NT2/D1 (cell line): ENCODE results near the gene MKRN1.
"Not testable (repeated sequence)": the region's sequence is repeated elsewhere in the genome, so short reads cannot be mapped to it uniquely, and the experiment has no call there.

Experiments
- DNase-seq: peaks from one replicate; pipeline ENCODE4 v3.0.0-alpha.2; 2011; ENCODE audit warnings: low read depth, low spot score
- H3K27me3 ChIP-seq: 2 replicates; pipeline ENCODE4 v1.6.0; 2011; ENCODE audit warnings: mild to moderate bottlenecking; ENCODE audit not compliant: insufficient read length, insufficient read depth
- H3K36me3 ChIP-seq: 2 replicates; pipeline ENCODE4 v1.6.1; 2011; ENCODE audit warnings: mild to moderate bottlenecking, low read length, mixed read lengths; ENCODE audit not compliant: insufficient read depth, insufficient read length
- H3K4me1 ChIP-seq: 2 replicates; pipeline ENCODE4 v1.5.1; 2011; ENCODE audit not compliant: insufficient read depth, insufficient read length
- H3K4me3 ChIP-seq: 2 replicates; pipeline ENCODE4 v1.5.1; 2011; ENCODE audit warnings: low read depth; ENCODE audit not compliant: insufficient read length
- H3K9ac ChIP-seq: 2 replicates; pipeline ENCODE4 v1.6.0; 2011; ENCODE audit warnings: low read depth; ENCODE audit not compliant: insufficient read length
- H3K9me3 ChIP-seq: 2 replicates; pipeline ENCODE4 v1.5.1; 2011; ENCODE audit warnings: mild to moderate bottlenecking, low read length; ENCODE audit not compliant: insufficient read depth
- SUZ12 ChIP-seq: IDR thresholded peaks from 2 replicates; pipeline ENCODE4 v1.6.1; 2011; ENCODE audit not compliant: insufficient read length, insufficient read depth; ENCODE audit errors: extremely low read depth
- YY1 ChIP-seq: IDR thresholded peaks from 2 replicates; pipeline ENCODE4 v1.6.1; 2011; ENCODE audit not compliant: insufficient read length, insufficient read depth
- ZNF274 ChIP-seq: IDR thresholded peaks from 2 replicates; pipeline ENCODE4 v1.6.1; 2011; ENCODE audit warnings: mild to moderate bottlenecking, low read depth, low read length

MKRN1 gene

GRCh38 chr7:140517546-140518369, 38.5 kb upstream of the MKRN1 start:
- Histone ChIP-seq H3K9me3 (no peaks in the 10 kb centered on the region), H3K36me3 (peaks cover 13% of the 10 kb centered on the region), H3K27me3 (no peaks in the 10 kb centered on the region), H3K4me1 (no peaks in the 10 kb centered on the region), H3K9ac (no peak overlapping the region), H3K4me3 (no peak overlapping the region)
- peak; percentile 96 for DNase-seq
- TF ChIP-seq ZNF274 (no peak), SUZ12 (no peak), YY1 (no peak)

GRCh38 chr7:140512317-140513000, 33.2 kb upstream of the MKRN1 start:
- Histone ChIP-seq H3K9ac (no peak overlapping the region), H3K36me3 (peaks cover under 1% of the 10 kb centered on the region), H3K9me3 (no peaks in the 10 kb centered on the region), H3K4me3 (no peak overlapping the region), H3K4me1 (no peaks in the 10 kb centered on the region), H3K27me3 (no peaks in the 10 kb centered on the region)
- TF ChIP-seq YY1 (no peak), ZNF274 (no peak), SUZ12 (no peak)
- DNase-seq: no peak

DNA sequence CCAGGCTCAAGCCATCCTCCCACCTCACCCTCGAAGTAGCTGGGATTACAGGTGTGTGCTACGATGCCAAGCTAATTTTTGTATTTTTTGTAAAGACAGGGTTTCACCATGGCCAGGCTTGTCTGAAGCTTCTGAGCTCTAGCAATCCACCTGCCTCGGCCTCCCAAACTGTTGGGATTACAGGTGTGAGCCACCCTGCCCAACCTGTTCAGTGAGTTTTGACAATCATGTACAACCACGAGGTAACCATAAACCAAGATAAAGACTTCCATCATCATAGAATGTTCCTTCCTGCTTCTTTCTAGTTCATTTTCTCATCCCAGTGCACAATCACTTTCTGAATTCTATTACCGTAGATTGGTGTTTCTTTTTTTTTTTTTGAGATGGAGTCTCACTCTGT, 30.5 kb upstream of the MKRN1 start:
- Histone ChIP-seq H3K36me3 (no peaks in the 10 kb centered on the region), H3K9me3 (no peaks in the 10 kb centered on the region), H3K4me3 (no peak overlapping the region), H3K9ac (no peak overlapping the region), H3K27me3 (no peaks in the 10 kb centered on the region), H3K4me1 (no peaks in the 10 kb centered on the region)
- no peak for DNase-seq
- no peak for TF ChIP-seq SUZ12
- no peak for TF ChIP-seq ZNF274
- no peak for TF ChIP-seq YY1

DNA sequence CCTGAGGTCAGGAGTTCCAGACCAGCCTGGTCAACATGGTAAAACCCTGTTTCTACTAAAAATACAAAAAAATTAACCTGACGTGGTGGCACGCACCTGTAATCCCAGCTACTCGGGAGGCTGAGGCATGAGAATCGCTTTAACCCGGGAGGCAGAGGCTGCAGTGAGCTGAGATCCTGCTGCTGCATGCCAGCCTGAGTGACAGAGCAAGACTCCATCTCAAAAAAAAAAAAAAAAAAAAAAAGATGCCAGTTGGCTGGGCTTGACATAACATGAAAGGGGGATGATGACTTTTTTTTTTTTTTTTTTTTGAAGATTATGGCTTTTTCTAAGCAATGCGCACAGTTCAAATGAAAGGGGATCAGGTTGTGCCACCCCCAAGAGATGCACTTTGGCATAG, 28.3 kb upstream of the MKRN1 start:
- H3K27me3 ChIP-seq, H3K9me3 ChIP-seq, H3K4me1 ChIP-seq, DNase-seq, H3K36me3 ChIP-seq, H3K4me3 ChIP-seq, H3K9ac ChIP-seq: not testable (repeated sequence)

DNA sequence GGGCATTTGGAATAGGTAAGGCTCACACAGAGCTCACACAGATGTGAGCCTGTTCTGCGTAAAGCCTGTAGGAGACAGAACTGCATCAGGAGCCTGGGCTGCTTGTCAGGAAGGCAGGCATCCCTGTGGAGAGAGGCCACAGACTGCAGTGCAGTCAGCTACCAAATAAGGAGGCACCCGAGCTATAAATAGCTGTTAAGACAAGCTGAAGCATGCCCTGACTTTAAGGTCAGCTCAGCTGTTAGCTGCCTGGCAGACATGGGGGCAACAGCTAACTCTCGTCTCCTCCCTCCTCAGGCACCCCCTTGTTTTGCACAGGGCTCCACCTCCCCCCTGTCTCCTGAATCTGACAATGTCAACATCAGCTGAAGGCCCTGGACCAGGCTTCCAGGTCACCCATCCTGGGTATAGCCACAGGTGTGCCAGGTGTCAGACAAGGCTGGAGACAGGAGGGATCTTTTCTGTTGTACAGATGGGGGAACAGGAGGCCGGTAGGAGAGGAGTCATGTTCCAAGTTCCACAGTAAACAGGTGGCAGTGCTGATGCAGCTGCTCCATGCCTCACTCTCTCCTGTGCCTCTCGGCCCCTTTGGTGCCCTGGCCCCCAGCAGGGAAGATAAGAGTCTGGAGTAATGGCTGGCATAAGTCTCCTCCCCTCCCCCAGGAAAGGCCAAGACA, 27.6 kb upstream of the MKRN1 start:
- Histone ChIP-seq H3K9ac (no peak overlapping the region), H3K4me3 (no peak overlapping the region), H3K27me3 (no peaks in the 10 kb centered on the region), H3K4me1 (no peaks in the 10 kb centered on the region), H3K9me3 (no peaks in the 10 kb centered on the region), H3K36me3 (no peaks in the 10 kb centered on the region)
- TF ChIP-seq YY1 (no peak), ZNF274 (no peak), SUZ12 (no peak)
- DNase-seq: peak; percentile 59

DNA sequence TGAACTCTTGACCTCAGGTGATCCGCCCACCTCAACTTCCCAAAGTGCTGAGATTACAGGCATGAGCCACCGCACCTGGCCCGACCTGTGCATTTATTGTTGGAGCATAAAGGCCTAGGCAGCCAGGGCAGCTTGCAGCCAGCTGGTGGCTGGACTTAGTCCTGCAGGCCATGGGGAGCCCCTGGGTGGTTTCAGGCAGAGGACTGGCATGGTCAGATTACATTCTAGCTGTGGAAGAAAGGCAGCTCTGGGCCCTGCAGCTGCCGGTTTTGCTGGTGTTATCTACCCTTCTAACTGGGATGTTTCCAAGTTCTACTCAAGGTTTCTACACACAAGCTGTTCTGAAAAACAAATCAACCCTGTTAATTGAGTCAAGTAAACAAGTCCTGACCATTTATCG, 22.7 kb upstream of the MKRN1 start:
- DNase-seq: no peak
- Histone ChIP-seq H3K27me3 (no peaks in the 10 kb centered on the region), H3K9ac (no peak overlapping the region), H3K4me3 (no peak overlapping the region), H3K4me1 (peaks cover 2% of the 10 kb centered on the region), H3K9me3 (no peaks in the 10 kb centered on the region), H3K36me3 (no peaks in the 10 kb centered on the region)
- TF ChIP-seq SUZ12 (no peak), ZNF274 (no peak), YY1 (no peak)

DNA sequence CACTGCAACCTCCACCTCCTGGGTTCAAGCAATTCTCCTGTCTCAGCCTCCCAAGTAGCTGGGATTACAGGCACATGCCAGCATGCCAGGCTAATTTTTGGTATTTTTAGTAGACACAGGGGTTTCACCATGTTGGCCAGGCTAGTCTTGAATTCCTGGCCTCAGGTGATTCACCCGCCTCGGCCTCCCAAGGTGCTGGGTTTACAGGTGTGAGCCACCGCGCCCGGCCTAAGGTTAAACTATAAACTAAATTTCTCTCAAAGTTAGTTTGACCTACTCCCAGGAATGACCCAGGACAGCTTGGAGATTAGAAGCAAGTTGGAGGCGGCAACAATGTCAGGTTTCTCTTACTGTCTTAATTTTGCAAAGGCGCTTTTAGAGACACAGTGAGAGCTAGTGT, 18.5 kb upstream of the MKRN1 start:
- H3K4me1 ChIP-seq, H3K36me3 ChIP-seq, H3K27me3 ChIP-seq, DNase-seq, H3K4me3 ChIP-seq, H3K9me3 ChIP-seq, H3K9ac ChIP-seq: not testable (repeated sequence)
